WTC11 (cell line): Measurements from ENCODE around the gene NEDD8. TPM values are rescaled to one million over a fixed set of nuclear protein-coding genes. Genes with fewer than 3 reads are reported as not detected.

Experiments used
- ATAC-seq: fragments of 200-7000 bp; cut with Tn5 transposase; 2 replicates; pipeline ENCODE4 v1.10.0; 2021; ENCODE audit warnings: mild to moderate bottlenecking, moderate library complexity
- CTCF ChIA-PET: fragments of 300-600 bp; sonication (Branson Sonifier 250); formaldehyde crosslinking; loops from one replicate; lab custom pipeline; 2021; ENCODE audit warnings: antibody characterized with exemption; lab: Charles Lee
- POLR2A ChIA-PET: fragments of 350-600 bp; sonication (Branson Sonifier 250); formaldehyde crosslinking; loops from one replicate; lab custom pipeline; 2021; ENCODE audit warnings: antibody characterized with exemption; lab: Charles Lee
- DNase-seq: peaks from one replicate; pipeline ENCODE4 v3.0.0; 2021; ENCODE audit warnings: low spot score
- H3K27ac Mint-ChIP-seq: 2 replicates; pipeline ENCODE4 v1.8.0; 2021; ENCODE audit warnings: mixed read lengths
- H3K27me3 Mint-ChIP-seq: 2 replicates; pipeline ENCODE4 v1.8.0; 2021; ENCODE audit warnings: low read depth, mild to moderate bottlenecking, moderate library complexity, mixed read lengths
- H3K36me3 Mint-ChIP-seq: 2 replicates; pipeline ENCODE4 v1.8.0; 2021; ENCODE audit warnings: mixed read lengths
- H3K4me1 Mint-ChIP-seq: 2 replicates; pipeline ENCODE4 v1.8.0; 2022; ENCODE audit warnings: mixed read lengths
- H3K4me3 Mint-ChIP-seq: 2 replicates; pipeline ENCODE4 v1.8.0; 2021; ENCODE audit warnings: mild to moderate bottlenecking, moderate library complexity, mixed read lengths
- H3K9me3 Mint-ChIP-seq: 2 replicates; pipeline ENCODE4 v1.8.0; 2021; ENCODE audit warnings: mixed read lengths
- ATF1 ChIP-seq: sonication (generic); formaldehyde crosslinking; IDR thresholded peaks from 2 replicates; pipeline ENCODE4 v1.8.1; 2023; ENCODE audit warnings: mild to moderate bottlenecking, moderate library complexity, missing genetic modification reagents
- CBFB ChIP-seq: sonication (generic); formaldehyde crosslinking; IDR thresholded peaks from 2 replicates; pipeline ENCODE4 v1.8.1; 2022; ENCODE audit warnings: mild to moderate bottlenecking, low read depth, missing genetic modification reagents
- EMX1 ChIP-seq: fragments of 250-450 bp; sonication (Bioruptor Pico); IDR thresholded peaks from 2 replicates; pipeline ENCODE4 v1.8.0; 2021; ENCODE audit warnings: mild to moderate bottlenecking
- FOXJ3 ChIP-seq: sonication (generic); formaldehyde crosslinking; IDR thresholded peaks from 2 replicates; pipeline ENCODE4 v1.9.0; 2021; ENCODE audit warnings: missing genetic modification reagents, mild to moderate bottlenecking, borderline replicate concordance
- GRHL2 ChIP-seq: fragments of 250-450 bp; sonication (Bioruptor Pico); IDR thresholded peaks from 2 replicates; pipeline ENCODE4 v1.8.0; 2022; ENCODE audit warnings: mild to moderate bottlenecking, moderate library complexity; ENCODE audit not compliant: insufficient replicate concordance, severe bottlenecking
- IRF2 ChIP-seq: sonication (generic); formaldehyde crosslinking; IDR thresholded peaks from 2 replicates; pipeline ENCODE4 v1.8.0; 2022; ENCODE audit warnings: low read depth, missing genetic modification reagents, borderline replicate concordance
- JAZF1 ChIP-seq: fragments of 250-450 bp; sonication (Bioruptor Pico); IDR thresholded peaks from 2 replicates; pipeline ENCODE4 v1.9.0; 2021; ENCODE audit warnings: moderate library complexity, mild to moderate bottlenecking, inconsistent platforms
- MYBL2 ChIP-seq: sonication (generic); formaldehyde crosslinking; IDR thresholded peaks from 2 replicates; pipeline ENCODE4 v1.8.1; 2023; ENCODE audit warnings: mild to moderate bottlenecking, moderate library complexity, missing genetic modification reagents
- NFATC4 ChIP-seq: fragments of 250-450 bp; sonication (Bioruptor Pico); IDR thresholded peaks from 2 replicates; pipeline ENCODE4 v1.9.0; 2021; ENCODE audit warnings: mild to moderate bottlenecking
- NFYB ChIP-seq: sonication (generic); formaldehyde crosslinking; conservative IDR thresholded peaks from 2 replicates; pipeline ENCODE4 v1.8.0; 2022; ENCODE audit warnings: low read depth, missing genetic modification reagents
- NR3C1 ChIP-seq: sonication (generic); formaldehyde crosslinking; conservative IDR thresholded peaks from 2 replicates; pipeline ENCODE4 v1.8.1; 2023; ENCODE audit warnings: low read depth, mild to moderate bottlenecking, missing genetic modification reagents
- OVOL2 ChIP-seq: fragments of 250-450 bp; sonication (Bioruptor Pico); IDR thresholded peaks from 2 replicates; pipeline ENCODE4 v1.9.0; 2021; ENCODE audit warnings: mild to moderate bottlenecking, borderline replicate concordance
- PRRX2 ChIP-seq: fragments of 250-450 bp; sonication (Bioruptor Pico); IDR thresholded peaks from 2 replicates; pipeline ENCODE4 v1.8.0; 2021; ENCODE audit warnings: mild to moderate bottlenecking
- SMAD3 ChIP-seq: sonication (generic); formaldehyde crosslinking; IDR thresholded peaks from 2 replicates; pipeline ENCODE4 v1.8.0; 2022; ENCODE audit warnings: missing genetic modification reagents, mild to moderate bottlenecking, borderline replicate concordance
- ZBTB21 ChIP-seq: sonication (generic); formaldehyde crosslinking; IDR thresholded peaks from 2 replicates; pipeline ENCODE4 v1.8.1; 2023; ENCODE audit warnings: mild to moderate bottlenecking, missing genetic modification reagents, borderline replicate concordance
- ZNF232 ChIP-seq: sonication (generic); formaldehyde crosslinking; IDR thresholded peaks from 2 replicates; pipeline ENCODE4 v1.8.0; 2022; ENCODE audit warnings: mild to moderate bottlenecking, missing genetic modification reagents
- ZNF317 ChIP-seq: sonication (generic); formaldehyde crosslinking; IDR thresholded peaks from 2 replicates; pipeline ENCODE4 v1.8.1; 2023; ENCODE audit warnings: low read depth, mild to moderate bottlenecking, moderate library complexity, missing genetic modification reagents, borderline replicate concordance
- ZNF423 ChIP-seq: fragments of 250-450 bp; sonication (Bioruptor Pico); IDR thresholded peaks from 2 replicates; pipeline ENCODE4 v2.1.2; 2022; ENCODE audit warnings: mild to moderate bottlenecking, moderate library complexity
- ZNF671 ChIP-seq: fragments of 250-450 bp; sonication (Bioruptor Pico); IDR thresholded peaks from 2 replicates; pipeline ENCODE4 v1.8.0; 2021; ENCODE audit warnings: mild to moderate bottlenecking
- total RNA-seq: library from RNA; stranded (reverse); gene quantifications from 3 replicates; pipeline ENCODE4 v1.2.3, GENCODE V29; 2021
- TF ChIP-seq, protein P1 (sequence below): sonication (generic); formaldehyde crosslinking; IDR thresholded peaks from 2 replicates; pipeline ENCODE4 v1.8.1; 2022; ENCODE audit warnings: low read depth, missing genetic modification reagents, borderline replicate concordance
- TF ChIP-seq, protein P2 (sequence below): sonication (generic); formaldehyde crosslinking; conservative IDR thresholded peaks from 2 replicates; pipeline ENCODE4 v1.8.1; 2022; ENCODE audit warnings: mild to moderate bottlenecking, missing genetic modification reagents
- TF ChIP-seq, protein P3 (sequence below): sonication (generic); formaldehyde crosslinking; IDR thresholded peaks from 2 replicates; pipeline ENCODE4 v1.8.0; 2023; ENCODE audit warnings: missing genetic modification reagents, mild to moderate bottlenecking, borderline replicate concordance
- TF ChIP-seq, protein P4 (sequence below): sonication (generic); formaldehyde crosslinking; IDR thresholded peaks from 2 replicates; pipeline ENCODE4 v1.8.0; 2022; ENCODE audit warnings: missing genetic modification reagents

NEDD8 gene
- total RNA-seq, 1 experiment from 2014 or later: 233 TPM

DNA sequence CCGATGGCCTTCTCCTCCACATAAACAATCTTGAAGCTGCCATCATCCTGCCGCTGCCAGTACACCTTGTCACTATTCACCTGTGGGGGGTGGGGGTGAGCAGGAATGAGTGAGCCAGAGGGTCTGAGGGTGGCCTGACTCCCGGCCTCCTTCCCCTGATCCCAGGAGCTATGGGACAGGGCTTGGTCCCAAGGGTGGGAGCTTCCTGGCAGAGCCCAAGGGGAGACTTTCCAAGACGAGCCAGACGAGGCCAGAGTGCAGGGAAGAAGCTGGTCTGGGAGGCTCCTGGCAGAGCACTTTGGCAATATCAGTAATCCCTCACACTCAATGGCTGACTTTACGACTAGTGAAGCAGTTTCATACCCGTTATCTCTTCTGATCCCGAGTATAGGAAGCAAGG is 23.3 kb upstream of the NEDD8 start:
- DNase-seq (no peak), ATAC-seq (no peak)
- Mint-ChIP-seq H3K36me3 (no peaks in the 10 kb centered on the region), H3K4me1 (no peaks in the 10 kb centered on the region), H3K27ac (no peak overlapping the region), H3K4me3 (no peak overlapping the region), H3K9me3 (no peaks in the 10 kb centered on the region), H3K27me3 (no peaks in the 10 kb centered on the region; the same call in 1 of the 2 replicates)
- POLR2A ChIA-PET: no interaction called here
- TF ChIP-seq ZNF423 (CRISPR knock-in tag) (no peak), JAZF1 (CRISPR knock-in tag) (no peak), GRHL2 (CRISPR knock-in tag) (no peak), CBFB (no peak), ATF1 (CRISPR knock-in tag) (no peak), ZNF671 (CRISPR knock-in tag) (no peak), NFATC4 (CRISPR knock-in tag) (no peak), NR3C1 (CRISPR knock-in tag) (no peak), PRRX2 (CRISPR knock-in tag) (no peak)
- TF ChIP-seq, protein P1, sequence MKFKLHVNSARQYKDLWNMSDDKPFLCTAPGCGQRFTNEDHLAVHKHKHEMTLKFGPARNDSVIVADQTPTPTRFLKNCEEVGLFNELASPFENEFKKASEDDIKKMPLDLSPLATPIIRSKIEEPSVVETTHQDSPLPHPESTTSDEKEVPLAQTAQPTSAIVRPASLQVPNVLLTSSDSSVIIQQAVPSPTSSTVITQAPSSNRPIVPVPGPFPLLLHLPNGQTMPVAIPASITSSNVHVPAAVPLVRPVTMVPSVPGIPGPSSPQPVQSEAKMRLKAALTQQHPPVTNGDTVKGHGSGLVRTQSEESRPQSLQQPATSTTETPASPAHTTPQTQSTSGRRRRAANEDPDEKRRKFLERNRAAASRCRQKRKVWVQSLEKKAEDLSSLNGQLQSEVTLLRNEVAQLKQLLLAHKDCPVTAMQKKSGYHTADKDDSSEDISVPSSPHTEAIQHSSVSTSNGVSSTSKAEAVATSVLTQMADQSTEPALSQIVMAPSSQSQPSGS: no peak
- CTCF ChIA-PET: interaction anchor here (0.7 to 1.2 kb wide), 2 partner anchors 12 to 15 kb away, joined by 3 to 4 read pairs; no protein-coding TSS in a partner anchor

DNA sequence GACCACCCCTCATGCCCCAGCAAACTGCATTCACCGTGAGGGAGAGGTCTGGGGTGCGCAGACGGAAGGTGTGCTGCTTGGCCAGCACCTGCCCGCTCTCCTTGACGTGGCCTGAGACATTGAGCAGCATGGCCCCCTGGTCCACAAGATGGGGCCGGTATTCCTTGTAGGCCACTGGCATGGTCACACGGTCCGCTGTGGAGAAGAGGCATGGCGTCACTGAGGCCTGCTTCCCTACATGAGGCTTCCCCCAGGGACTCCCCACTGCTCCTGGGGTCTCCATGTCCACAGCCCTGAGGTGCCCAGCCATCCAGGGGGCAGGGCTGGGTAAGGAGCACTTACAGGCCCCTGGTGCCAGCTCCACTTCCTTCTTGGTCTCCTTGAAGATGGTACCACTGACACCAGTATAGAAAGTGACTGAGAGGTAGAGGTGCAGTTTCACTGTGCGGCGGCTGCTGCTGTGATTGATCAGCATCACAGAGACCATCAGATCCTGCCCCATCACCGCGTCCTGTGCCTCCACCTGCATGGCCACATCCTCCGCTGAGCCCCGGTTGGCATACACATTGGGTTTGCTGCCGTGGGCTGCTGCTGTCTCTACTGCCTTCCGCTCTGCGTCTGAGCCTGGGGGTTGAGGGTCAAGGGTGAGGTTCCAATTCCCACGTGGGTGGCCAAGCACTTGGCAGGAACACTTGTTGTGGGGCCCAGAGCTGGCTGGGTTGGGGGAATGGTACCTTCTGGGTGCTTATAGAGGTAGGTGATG is 22.6 kb upstream of the NEDD8 start:
- Mint-ChIP-seq H3K4me3 (no peak overlapping the region), H3K27me3 (no peaks in the 10 kb centered on the region; the same call in 1 of the 2 replicates), H3K27ac (no peak overlapping the region), H3K9me3 (no peaks in the 10 kb centered on the region), H3K36me3 (no peaks in the 10 kb centered on the region), H3K4me1 (no peaks in the 10 kb centered on the region)
- CTCF ChIA-PET: interaction anchor here (0.7 kb wide), 1 partner anchor 12 kb away, joined by 3 read pairs; no protein-coding TSS in a partner anchor
- TF ChIP-seq EMX1 (CRISPR knock-in tag) (no peak), FOXJ3 (CRISPR knock-in tag) (no peak), ZNF232 (CRISPR knock-in tag) (no peak), IRF2 (CRISPR knock-in tag) (no peak), ZBTB21 (CRISPR knock-in tag) (no peak)
- TF ChIP-seq, protein P2, sequence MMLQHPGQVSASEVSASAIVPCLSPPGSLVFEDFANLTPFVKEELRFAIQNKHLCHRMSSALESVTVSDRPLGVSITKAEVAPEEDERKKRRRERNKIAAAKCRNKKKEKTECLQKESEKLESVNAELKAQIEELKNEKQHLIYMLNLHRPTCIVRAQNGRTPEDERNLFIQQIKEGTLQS (CRISPR knock-in tag): no peak
- POLR2A ChIA-PET: no interaction called here
- DNase-seq: no peak
- no peak for ATAC-seq

DNA sequence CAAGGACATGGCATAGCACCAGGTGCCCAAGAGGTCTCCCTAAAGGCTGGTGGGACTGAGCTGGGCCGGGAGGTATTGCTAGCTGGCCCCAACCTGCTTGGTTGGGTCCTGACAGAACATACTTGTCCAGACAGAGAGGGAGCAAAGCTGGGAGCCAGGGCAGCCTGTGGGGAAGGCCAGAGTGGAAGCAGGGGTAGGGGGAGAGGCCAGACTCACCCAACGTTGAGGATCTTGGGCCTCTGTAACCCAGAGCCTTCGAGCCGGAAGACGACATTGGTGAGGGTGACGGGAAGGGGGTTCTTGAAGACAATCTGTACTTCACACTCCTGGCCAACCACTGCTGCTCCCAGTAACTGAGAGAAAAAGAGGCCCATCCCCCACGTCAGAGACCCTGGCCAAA is 21.8 kb upstream of the NEDD8 start:
- no peak overlapping the region for H3K27ac Mint-ChIP-seq
- ATAC-seq: no peak
- no peaks in the 10 kb centered on the region for H3K9me3 Mint-ChIP-seq
- H3K4me1 Mint-ChIP-seq: no peaks in the 10 kb centered on the region
- DNase-seq: no peak
- no peak overlapping the region for H3K4me3 Mint-ChIP-seq
- ChIA-PET POLR2A (interaction anchor here (0.7 kb wide), 1 partner anchor 12 kb away, joined by 3 read pairs; the partner anchor contains the start of gene TINF2), CTCF (interaction anchor here (0.7 kb wide), 1 partner anchor 54 kb away, joined by 4 read pairs; the partner anchor contains the start of gene CIDEB)
- H3K27me3 Mint-ChIP-seq: no peaks in the 10 kb centered on the region; the same call in none of the 2 replicates
- no peaks in the 10 kb centered on the region for H3K36me3 Mint-ChIP-seq
- TF ChIP-seq MYBL2 (CRISPR knock-in tag) (no peak), ZNF317 (CRISPR knock-in tag) (no peak), NR3C1 (CRISPR knock-in tag) (no peak), SMAD3 (CRISPR knock-in tag) (no peak), OVOL2 (no peak), NFYB (CRISPR knock-in tag) (no peak), FOXJ3 (CRISPR knock-in tag) (no peak)
- TF ChIP-seq, protein P3, sequence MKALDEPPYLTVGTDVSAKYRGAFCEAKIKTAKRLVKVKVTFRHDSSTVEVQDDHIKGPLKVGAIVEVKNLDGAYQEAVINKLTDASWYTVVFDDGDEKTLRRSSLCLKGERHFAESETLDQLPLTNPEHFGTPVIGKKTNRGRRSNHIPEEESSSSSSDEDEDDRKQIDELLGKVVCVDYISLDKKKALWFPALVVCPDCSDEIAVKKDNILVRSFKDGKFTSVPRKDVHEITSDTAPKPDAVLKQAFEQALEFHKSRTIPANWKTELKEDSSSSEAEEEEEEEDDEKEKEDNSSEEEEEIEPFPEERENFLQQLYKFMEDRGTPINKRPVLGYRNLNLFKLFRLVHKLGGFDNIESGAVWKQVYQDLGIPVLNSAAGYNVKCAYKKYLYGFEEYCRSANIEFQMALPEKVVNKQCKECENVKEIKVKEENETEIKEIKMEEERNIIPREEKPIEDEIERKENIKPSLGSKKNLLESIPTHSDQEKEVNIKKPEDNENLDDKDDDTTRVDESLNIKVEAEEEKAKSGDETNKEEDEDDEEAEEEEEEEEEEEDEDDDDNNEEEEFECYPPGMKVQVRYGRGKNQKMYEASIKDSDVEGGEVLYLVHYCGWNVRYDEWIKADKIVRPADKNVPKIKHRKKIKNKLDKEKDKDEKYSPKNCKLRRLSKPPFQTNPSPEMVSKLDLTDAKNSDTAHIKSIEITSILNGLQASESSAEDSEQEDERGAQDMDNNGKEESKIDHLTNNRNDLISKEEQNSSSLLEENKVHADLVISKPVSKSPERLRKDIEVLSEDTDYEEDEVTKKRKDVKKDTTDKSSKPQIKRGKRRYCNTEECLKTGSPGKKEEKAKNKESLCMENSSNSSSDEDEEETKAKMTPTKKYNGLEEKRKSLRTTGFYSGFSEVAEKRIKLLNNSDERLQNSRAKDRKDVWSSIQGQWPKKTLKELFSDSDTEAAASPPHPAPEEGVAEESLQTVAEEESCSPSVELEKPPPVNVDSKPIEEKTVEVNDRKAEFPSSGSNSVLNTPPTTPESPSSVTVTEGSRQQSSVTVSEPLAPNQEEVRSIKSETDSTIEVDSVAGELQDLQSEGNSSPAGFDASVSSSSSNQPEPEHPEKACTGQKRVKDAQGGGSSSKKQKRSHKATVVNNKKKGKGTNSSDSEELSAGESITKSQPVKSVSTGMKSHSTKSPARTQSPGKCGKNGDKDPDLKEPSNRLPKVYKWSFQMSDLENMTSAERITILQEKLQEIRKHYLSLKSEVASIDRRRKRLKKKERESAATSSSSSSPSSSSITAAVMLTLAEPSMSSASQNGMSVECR (CRISPR knock-in tag): no peak
- TF ChIP-seq, protein P4, sequence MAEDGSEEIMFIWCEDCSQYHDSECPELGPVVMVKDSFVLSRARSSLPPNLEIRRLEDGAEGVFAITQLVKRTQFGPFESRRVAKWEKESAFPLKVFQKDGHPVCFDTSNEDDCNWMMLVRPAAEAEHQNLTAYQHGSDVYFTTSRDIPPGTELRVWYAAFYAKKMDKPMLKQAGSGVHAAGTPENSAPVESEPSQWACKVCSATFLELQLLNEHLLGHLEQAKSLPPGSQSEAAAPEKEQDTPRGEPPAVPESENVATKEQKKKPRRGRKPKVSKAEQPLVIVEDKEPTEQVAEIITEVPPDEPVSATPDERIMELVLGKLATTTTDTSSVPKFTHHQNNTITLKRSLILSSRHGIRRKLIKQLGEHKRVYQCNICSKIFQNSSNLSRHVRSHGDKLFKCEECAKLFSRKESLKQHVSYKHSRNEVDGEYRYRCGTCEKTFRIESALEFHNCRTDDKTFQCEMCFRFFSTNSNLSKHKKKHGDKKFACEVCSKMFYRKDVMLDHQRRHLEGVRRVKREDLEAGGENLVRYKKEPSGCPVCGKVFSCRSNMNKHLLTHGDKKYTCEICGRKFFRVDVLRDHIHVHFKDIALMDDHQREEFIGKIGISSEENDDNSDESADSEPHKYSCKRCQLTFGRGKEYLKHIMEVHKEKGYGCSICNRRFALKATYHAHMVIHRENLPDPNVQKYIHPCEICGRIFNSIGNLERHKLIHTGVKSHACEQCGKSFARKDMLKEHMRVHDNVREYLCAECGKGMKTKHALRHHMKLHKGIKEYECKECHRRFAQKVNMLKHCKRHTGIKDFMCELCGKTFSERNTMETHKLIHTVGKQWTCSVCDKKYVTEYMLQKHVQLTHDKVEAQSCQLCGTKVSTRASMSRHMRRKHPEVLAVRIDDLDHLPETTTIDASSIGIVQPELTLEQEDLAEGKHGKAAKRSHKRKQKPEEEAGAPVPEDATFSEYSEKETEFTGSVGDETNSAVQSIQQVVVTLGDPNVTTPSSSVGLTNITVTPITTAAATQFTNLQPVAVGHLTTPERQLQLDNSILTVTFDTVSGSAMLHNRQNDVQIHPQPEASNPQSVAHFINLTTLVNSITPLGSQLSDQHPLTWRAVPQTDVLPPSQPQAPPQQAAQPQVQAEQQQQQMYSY (CRISPR knock-in tag): no peak
